ENCODE results near the gene ZNF804A.

The ZNF804A gene

GRCh38 chr2:184681642-184682321 is 83.5 kb downstream of the ZNF804A start:
- no peak for DNase-seq (ENCODE audit: extremely low spot score)
- CTCF ChIA-PET: no interaction called here
- POLR2A ChIA-PET: no interaction called here
- TF ChIP-seq L3MBTL2 (conservative IDR thresholded peaks at IDR 0.05) (no peak), ELF4 (IDR thresholded peaks at IDR 0.05) (no peak), FOXK2 (IDR thresholded peaks at IDR 0.05) (no peak), CTBP1 (IDR thresholded peaks at IDR 0.05; ENCODE audit: borderline replicate concordance) (no peak), HDGF (IDR thresholded peaks at IDR 0.05; ENCODE audit: borderline replicate concordance) (no peak), ARNT (IDR thresholded peaks at IDR 0.05) (no peak), SP1 (IDR thresholded peaks at IDR 0.05) (no peak), TARDBP (IDR thresholded peaks at IDR 0.05) (no peak), BHLHE40 (IDR thresholded peaks at IDR 0.05; ENCODE audit: borderline replicate concordance) (no peak), PKNOX1 (IDR thresholded peaks at IDR 0.05) (no peak), NFRKB (IDR thresholded peaks at IDR 0.05) (no peak), FOXM1 (IDR thresholded peaks at IDR 0.05; ENCODE audit: borderline replicate concordance) (no peak), SUZ12 (IDR thresholded peaks at IDR 0.05) (no peak), LEF1 (IDR thresholded peaks at IDR 0.05; ENCODE audit: borderline replicate concordance) (no peak), ZNF384 (IDR thresholded peaks at IDR 0.05) (no peak), FOXA1 (IDR thresholded peaks at IDR 0.05) (no peak)

DNA sequence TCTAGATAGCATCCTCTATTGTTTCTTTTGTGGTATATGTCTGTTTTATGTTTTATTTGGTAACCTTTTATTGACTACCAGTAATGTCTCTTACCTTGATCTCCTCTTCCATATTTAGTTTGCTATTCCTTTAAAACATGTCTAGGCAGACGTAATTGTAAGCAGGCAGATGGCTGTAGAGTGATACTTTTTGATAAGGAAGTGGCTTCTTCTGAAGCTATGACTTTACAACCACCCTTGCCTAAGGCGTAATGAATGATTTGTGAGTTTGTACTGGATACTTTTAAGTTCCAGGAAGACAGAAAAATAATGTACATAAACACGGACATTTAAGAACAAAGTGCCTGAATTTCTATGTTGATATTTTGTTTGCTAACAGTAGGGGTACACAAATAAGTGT is 85.6 kb downstream of the ZNF804A start:
- ChIA-PET POLR2A (no interaction called here), CTCF (no interaction called here)
- TF ChIP-seq SUZ12 (IDR thresholded peaks at IDR 0.05): no peak
- no peak for TF ChIP-seq L3MBTL2 (conservative IDR thresholded peaks at IDR 0.05)
- no peak for TF ChIP-seq PKNOX1 (IDR thresholded peaks at IDR 0.05)
- no peak for TF ChIP-seq FOXA1 (IDR thresholded peaks at IDR 0.05)
- TF ChIP-seq BHLHE40 (IDR thresholded peaks at IDR 0.05; ENCODE audit: borderline replicate concordance): no peak
- no peak for TF ChIP-seq SP1 (IDR thresholded peaks at IDR 0.05)
- no peak for TF ChIP-seq TARDBP (IDR thresholded peaks at IDR 0.05)
- no peak for TF ChIP-seq FOXK2 (IDR thresholded peaks at IDR 0.05)
- no peak for TF ChIP-seq ZNF384 (IDR thresholded peaks at IDR 0.05)
- no peak for TF ChIP-seq ELF4 (IDR thresholded peaks at IDR 0.05)
- no peak for TF ChIP-seq HDGF (IDR thresholded peaks at IDR 0.05; ENCODE audit: borderline replicate concordance)
- DNase-seq (ENCODE audit: extremely low spot score): no peak

GRCh38 chr2:184685999-184686841 is 87.9 kb downstream of the ZNF804A start:
- TF ChIP-seq CTBP1 (IDR thresholded peaks at IDR 0.05; ENCODE audit: borderline replicate concordance): no peak
- TF ChIP-seq LEF1 (IDR thresholded peaks at IDR 0.05; ENCODE audit: borderline replicate concordance): no peak
- TF ChIP-seq PKNOX1 (IDR thresholded peaks at IDR 0.05): no peak
- no peak for TF ChIP-seq BHLHE40 (IDR thresholded peaks at IDR 0.05; ENCODE audit: borderline replicate concordance)
- TF ChIP-seq L3MBTL2 (conservative IDR thresholded peaks at IDR 0.05): no peak
- no peak for TF ChIP-seq NFRKB (IDR thresholded peaks at IDR 0.05)
- TF ChIP-seq ZNF384 (IDR thresholded peaks at IDR 0.05): no peak
- POLR2A ChIA-PET: no interaction called here
- DNase-seq (ENCODE audit: extremely low spot score): no peak
- CTCF ChIA-PET: no interaction called here

DNA sequence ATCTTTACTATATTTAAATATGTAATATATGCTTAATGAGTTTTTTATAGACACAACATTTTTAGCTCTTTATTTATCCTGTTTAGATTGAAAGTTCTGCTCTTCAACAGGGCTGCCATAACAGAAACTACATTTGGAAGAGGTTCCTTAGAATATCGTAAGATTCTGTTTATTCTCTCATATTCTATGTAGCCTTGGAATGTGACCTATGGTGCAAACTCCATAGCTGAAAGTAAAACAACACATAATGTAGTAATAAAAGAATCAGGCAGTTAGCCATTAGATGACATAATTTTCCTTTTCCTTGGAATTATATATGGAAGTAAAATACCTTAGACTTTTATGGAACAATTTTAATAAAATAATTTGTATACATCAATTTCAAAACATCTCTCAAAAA is 91.3 kb downstream of the ZNF804A start:
- POLR2A ChIA-PET: no interaction called here
- CTCF ChIA-PET: no interaction called here
- DNase-seq (ENCODE audit: extremely low spot score): no peak
- TF ChIP-seq FOXK2 (IDR thresholded peaks at IDR 0.05): no peak
- no peak for TF ChIP-seq CTBP1 (IDR thresholded peaks at IDR 0.05; ENCODE audit: borderline replicate concordance)
- TF ChIP-seq TARDBP (IDR thresholded peaks at IDR 0.05): no peak
- no peak for TF ChIP-seq ELF4 (IDR thresholded peaks at IDR 0.05)
- TF ChIP-seq SUZ12 (IDR thresholded peaks at IDR 0.05): no peak
- TF ChIP-seq NFRKB (IDR thresholded peaks at IDR 0.05): no peak

DNA sequence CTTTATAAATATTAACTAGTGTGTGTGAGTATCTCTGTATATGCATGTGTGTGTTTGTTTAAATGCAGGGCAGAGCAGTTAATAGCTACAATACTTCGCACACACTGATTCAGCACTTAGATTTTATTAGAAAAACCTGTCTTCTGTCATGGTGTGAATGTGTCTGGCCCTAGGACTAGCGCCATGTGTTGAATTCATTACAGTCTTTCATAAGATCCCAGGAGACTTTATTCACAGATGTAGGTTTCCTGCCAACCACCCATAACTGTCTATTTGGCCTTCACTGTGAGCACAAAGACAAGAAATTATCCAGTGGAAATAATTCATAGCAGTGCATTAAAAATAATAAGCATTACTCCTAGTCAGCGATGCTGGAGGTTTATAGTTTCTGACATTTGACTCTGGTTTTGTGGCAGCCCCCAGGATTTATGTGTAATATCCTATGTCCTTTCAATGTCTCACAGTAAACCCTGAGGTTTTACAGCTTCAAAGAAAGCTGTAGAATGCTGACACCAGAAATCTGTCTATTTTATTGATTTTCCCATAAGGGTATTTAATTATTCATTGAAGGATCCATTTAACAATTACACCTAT is 93.9 kb downstream of the ZNF804A start:
- DNase-seq (ENCODE audit: extremely low spot score): no peak
- CTCF ChIA-PET: no interaction called here
- POLR2A ChIA-PET: no interaction called here
- TF ChIP-seq LEF1 (IDR thresholded peaks at IDR 0.05; ENCODE audit: borderline replicate concordance): no peak
- TF ChIP-seq PKNOX1 (IDR thresholded peaks at IDR 0.05): peak; percentile 80

- ChIA-PET POLR2A (no interaction called here), CTCF (no interaction called here)
- DNase-seq (ENCODE audit: extremely low spot score): no peak
- TF ChIP-seq FOXM1 (IDR thresholded peaks at IDR 0.05; ENCODE audit: borderline replicate concordance): no peak
- no peak for TF ChIP-seq NFRKB (IDR thresholded peaks at IDR 0.05)
- TF ChIP-seq TARDBP (IDR thresholded peaks at IDR 0.05): no peak
- TF ChIP-seq FOXK2 (IDR thresholded peaks at IDR 0.05): no peak
- TF ChIP-seq BHLHE40 (IDR thresholded peaks at IDR 0.05; ENCODE audit: borderline replicate concordance): no peak
- TF ChIP-seq ZNF384 (IDR thresholded peaks at IDR 0.05): no peak
- TF ChIP-seq CTBP1 (IDR thresholded peaks at IDR 0.05; ENCODE audit: borderline replicate concordance): no peak
- no peak for TF ChIP-seq L3MBTL2 (conservative IDR thresholded peaks at IDR 0.05)
- no peak for TF ChIP-seq ARNT (IDR thresholded peaks at IDR 0.05)
Observed at GRCh38 chr2:184696644-184697043, 98.3 kb downstream of the ZNF804A start.

Measured in HEK293T (cell line).